Hematopoietic multipotent progenitor cell treated with erythropoietin and hydrocortisone succinate and interleukin-3 and kit ligand, for 15 days (in vitro differentiated cells): ENCODE measurements around the gene ZNF263.
A peak's percentile ranks its signal among the peaks of the same experiment; 100 is the strongest.
"Not testable (repeated sequence)": the region's sequence is repeated elsewhere in the genome, so short reads cannot be mapped to it uniquely, and the experiment has no call there.

ENCODE experiments used
- DNase-seq: peaks from one replicate; pipeline ENCODE4 v3.0.0-alpha.2; 2015; ENCODE audit warnings: low spot score

The ZNF263 gene

DNA sequence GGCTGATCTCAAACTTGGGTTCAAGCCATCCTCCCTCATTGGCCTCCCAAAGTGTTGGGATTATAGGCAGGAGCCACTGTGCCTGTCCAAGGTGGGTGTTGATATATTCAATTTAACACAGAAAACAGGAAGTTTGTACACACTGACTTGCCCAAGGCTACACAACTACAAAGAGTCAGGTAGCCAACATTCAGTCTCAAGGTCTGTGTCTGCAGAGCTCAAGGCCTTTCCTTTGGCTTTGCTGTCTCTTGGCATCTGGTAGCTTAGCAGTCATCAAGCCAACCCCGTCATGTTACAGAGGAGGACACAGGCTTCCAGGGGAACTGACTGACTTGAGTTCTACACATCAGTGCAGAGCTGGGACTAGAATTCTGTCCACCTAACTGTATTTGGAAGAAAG lies 15.0 kb upstream of the ZNF263 start:
- no peak for DNase-seq

DNA sequence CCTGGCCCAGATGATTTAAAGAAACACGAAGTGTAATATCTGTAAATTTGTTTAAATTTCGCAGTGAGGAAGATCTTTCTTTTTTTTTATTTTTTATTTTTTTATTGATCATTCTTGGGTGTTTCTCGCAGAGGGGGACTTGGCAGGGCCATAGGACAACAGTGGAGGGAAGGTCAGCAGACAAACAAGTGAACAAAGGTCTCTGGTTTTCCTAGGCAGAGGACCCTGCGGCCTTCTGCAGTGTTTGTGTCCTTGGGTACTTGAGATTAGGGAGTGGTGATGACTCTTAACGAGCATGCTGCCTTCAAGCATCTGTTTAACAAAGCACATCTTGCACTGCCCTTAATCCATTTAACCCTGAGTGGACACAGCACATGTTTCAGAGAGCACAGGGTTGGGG lies 12.6 kb upstream of the ZNF263 start:
- DNase-seq, result not testable (repeated sequence)

DNA sequence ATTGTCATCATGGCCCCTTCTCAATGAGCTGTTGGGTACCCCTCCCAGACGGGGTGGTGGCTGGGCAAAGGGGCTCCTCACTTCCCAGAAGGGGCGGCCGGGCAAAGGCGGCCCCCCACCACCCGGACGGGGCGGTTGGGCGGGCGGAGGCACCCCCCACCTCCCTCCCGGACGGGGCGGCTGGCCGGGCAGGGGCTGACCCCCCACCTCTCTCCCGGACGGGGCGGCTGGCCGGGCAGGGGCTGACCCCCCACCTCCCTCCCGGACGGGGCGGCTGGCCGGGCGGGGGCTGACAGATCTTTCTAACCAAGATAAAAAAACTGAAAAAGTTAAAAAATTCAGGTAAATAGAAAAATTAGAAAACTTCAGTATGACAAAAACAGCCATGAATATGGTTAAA lies 12.0 kb upstream of the ZNF263 start:
- not testable (repeated sequence) for DNase-seq

DNA sequence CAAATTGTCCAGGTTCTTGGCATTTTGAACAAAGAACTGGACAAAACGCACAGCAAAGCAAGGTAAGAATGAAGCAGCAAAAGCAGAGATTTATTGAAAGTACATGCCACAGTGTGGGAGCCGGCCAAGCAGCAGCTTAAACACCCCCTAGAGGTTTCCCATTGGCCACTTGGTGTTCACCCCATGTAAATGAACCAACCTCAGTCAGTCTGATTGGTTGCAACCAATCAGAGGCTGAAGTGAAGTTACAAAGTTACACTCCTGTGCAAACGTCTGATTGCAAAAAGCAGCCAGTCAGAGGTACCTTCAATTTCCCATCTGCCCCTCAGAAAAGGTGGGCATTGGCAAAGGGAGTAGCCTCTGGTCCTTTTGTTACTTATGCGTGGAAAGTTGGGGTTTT lies 8.8 kb upstream of the ZNF263 start:
- no peak for DNase-seq

DNA sequence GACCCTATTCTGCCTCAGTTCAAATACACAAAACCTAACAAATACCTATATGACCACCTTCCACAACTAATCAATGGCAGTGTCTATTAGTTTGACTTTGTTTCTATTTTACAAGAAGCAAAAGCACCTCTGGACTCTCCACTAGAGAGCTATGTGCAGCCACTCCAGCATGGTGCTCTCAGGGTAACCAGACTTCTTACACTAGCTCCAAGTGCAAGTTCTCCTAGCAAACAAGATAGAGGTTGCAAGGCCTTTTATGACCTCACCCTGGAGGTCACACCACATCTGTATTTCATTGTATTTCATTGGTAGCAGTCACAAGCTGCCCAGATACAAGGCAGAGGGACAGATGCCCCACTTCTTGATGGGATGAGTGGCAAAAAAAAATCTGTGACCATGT lies 8.3 kb upstream of the ZNF263 start:
- DNase-seq, result no peak

DNA sequence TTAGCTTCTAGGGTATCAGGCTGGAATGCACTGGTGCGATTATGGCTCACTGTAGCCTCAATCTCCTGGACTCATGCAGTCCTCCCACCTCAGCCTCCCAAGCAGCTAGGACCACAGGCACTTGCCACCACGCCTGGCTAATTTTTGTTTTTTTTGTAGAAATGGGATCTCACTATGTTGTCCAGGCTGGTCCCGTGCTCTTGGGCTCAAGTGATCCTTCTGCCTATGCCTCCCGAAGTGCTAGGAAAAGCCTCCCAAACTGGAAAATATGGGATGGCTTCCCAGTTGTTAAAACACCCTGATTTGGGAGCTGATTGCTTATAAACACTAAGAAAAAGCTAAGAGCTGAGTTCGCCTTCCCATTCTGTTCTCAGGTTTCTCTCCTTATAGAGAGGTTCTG lies 6.6 kb upstream of the ZNF263 start:
- DNase-seq, result no peak

DNA sequence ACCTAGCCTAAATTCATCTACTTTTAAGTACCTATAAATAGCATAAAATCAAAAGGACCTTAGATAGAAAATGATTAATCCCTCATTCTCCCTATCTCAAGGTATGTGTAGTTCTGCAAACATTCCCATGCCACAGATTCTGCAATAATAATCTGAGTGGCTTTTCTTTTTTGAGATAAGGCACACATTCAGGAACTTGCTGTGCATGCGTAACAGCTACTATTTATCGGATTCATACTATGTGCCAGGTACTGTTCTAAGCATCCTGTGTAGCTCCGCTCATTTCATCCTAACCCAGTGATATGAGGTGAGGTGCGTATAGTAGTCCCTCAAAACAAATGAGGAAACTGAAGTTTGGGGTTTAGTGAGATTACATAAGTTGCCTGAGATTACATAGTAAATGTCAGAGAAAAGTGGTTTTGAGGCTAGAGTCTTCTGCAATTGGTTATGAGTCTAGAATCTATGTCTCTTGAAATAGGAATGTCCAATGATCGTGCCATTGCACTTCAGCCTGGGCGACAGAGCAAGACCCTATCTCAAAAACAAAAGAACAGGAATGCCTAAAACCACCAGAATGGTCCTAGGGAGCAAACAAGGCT lies 2.0 kb upstream of the ZNF263 start:
- DNase-seq, result no peak

DNA sequence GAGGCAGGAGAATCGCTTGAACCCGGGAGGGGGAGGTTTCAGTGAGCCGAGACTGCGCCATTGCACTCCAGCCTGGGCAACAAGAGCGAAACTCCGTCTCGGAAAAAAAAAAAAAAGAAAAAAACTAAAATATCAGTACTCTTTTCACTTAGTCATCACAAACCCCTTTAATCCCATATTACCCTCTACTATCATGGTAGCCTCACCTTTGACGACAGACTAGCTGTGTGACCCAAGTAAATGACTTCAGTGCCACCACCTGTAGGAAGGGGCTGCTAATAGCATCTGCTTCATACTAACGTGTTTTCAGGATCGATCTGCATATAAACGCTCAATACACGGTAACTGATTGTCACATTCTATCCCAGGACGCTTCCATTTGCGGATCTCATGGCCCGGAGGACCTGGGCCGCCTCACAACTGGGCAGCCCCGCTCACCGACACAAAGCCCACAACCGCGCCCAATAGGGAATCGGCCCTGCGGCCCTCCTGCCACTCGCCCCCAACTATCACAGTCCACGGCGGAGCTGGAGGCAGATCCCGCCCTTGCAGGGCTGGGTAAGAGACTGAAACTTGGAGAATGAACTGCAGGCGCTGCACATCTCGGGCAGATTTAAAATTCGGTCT lies 1.1 kb upstream of the ZNF263 start:
- peak; percentile 13 for DNase-seq

DNA sequence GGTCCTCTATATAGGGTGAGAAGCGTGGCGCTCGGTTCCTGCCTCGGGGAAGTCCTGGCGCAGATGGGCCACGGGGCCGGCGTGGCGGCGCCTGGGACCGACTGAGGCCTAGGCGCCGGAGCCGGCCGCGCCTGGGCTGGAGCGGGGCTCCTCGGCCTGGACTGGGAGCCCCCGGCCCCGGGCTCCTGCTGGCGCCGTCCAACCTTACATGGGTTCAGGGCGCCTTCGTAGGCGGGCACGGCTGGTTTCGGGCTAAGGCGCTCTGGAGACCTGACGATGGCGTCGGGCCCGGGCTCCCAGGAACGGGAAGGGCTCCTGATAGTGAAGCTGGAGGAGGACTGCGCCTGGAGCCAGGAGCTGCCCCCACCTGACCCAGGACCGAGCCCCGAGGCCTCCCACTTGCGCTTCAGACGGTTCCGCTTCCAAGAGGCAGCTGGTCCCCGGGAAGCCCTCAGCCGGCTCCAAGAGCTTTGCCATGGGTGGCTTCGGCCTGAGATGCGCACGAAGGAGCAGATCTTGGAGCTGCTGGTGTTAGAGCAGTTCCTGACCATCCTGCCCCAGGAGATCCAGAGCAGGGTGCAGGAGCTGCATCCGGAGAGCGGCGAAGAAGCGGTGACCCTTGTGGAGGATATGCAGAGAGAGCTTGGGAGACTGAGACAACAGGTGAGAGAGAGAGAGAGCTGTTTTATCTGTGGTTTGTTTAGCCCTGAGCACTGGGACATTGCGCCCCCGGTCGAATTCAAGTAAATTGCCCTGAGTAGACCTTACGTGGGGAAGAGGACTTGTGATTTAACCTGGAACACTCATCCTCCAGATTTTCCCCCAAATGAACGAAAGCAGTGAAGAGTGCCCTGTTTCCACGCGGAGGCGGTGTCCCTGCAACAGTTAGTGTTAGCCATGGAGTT lies 504 bp downstream of the ZNF263 start:
- no peak for DNase-seq

DNA sequence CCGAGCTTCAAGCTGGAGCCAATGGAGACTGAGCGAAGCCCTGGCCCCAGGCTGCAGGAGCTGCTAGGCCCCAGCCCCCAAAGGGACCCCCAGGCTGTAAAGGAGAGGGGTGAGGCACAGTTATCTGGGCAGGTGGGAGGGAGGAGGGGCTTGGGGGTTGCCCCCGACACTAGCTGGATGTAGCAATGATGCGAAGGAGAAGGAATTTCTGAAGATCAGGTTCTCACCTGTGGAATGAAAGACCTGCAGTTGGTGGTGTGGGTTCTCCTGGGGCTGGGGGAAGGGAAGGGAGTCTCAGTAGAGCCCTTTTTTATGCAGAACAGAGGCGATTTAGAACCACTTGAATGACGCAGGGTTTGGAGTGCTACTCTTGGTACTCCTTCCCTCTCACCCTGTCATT lies 1.8 kb downstream of the ZNF263 start:
- DNase-seq, result no peak

DNA sequence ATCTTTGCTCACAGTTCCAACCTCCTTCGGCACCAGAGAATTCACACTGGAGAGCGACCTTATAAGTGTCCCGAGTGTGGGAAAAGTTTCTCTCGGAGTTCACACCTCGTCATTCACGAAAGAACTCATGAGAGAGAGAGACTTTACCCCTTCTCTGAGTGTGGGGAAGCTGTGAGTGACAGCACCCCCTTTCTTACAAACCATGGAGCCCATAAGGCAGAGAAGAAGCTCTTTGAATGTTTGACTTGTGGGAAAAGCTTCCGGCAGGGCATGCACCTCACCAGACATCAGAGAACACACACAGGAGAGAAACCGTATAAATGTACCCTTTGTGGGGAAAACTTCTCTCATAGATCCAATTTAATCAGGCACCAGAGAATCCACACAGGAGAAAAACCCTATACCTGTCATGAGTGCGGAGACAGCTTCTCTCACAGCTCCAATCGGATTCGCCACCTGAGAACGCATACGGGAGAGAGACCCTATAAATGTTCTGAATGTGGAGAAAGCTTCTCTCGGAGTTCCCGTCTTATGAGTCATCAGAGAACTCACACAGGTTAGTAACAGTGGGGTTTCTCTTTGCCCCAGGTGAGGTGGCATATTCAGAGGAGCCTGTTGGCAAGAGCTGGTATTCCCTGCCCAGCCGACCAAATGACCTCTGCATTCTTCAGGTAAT lies 6.8 kb downstream of the ZNF263 start:
- no peak for DNase-seq

DNA sequence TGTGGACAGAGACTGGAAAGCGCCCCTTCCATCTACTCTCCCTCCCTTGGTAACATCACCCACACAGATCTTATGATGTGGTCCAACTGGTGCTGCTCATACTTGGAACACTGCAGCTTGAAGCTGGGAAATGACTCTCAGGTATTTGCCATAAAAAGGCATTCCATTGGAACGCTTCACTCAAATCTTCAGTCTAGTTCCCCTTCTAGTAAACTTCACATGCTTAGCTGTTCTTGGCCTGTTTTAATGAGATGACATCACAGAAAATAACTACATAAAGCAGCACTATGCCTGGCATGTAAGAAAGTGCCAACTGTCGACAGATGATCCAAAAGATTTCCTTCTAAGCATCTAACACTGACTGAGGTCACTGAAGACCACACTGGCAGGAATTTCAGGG lies 9.3 kb downstream of the ZNF263 start:
- no peak for DNase-seq

DNA sequence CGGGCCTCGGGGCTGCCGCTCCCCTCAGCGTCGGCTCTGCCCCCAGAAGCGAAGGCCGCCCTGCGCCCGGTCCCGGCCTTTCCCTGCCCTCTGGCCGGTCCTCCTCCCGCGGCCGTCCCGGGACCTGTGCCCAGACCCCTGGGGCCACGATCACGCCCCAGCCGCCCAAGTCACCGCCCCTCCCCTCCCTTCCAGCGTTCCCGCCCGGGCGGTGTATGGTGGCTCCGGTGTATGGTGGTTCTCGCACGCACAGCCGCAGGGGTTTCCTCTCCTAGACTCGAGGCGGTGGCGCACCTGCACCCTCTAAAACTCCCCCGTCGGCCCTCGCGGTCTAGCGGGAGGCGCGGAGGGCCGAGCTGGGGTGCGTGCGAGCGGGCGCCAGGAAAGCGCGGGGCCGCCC lies 11.9 kb downstream of the ZNF263 start:
- DNase-seq, result no peak

DNA sequence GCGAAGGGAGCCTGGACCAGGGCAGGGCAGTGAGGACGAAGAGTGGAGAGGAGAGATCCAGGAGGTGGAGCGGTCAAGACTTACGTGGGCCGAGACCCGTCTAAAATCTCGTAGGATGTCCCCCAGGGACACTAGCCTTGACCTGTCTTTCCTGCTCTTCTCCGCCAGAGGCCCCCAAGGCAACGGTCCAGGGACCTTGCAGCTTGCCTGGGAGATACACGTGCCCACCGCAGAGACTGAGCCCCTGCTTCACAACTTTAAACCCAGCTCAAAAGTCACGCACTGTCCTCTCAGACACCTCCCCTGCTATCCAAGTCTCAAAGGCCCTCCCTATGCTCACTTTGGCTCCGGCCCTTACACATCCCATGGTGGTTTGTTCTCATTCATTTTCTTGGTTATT lies 12.5 kb downstream of the ZNF263 start:
- no peak for DNase-seq

DNA sequence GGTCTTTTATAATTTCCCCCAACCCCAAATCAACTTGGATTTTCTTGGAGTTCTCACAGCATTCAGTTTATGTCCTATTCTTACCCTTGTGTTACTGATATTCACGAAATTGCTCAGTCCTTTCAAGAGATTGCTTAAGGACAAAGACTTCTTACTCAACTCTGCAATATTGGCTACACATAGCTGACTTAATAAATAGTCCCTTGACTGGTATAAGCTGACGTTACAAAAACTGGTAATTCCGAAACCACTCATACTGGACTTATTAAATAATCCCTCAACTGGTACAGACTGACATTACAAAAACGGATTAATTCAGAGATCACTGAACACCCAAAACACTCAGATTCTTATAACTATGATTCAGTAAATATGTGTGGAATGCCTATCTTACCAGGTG lies 21.1 kb downstream of the ZNF263 start:
- DNase-seq, result no peak

DNA sequence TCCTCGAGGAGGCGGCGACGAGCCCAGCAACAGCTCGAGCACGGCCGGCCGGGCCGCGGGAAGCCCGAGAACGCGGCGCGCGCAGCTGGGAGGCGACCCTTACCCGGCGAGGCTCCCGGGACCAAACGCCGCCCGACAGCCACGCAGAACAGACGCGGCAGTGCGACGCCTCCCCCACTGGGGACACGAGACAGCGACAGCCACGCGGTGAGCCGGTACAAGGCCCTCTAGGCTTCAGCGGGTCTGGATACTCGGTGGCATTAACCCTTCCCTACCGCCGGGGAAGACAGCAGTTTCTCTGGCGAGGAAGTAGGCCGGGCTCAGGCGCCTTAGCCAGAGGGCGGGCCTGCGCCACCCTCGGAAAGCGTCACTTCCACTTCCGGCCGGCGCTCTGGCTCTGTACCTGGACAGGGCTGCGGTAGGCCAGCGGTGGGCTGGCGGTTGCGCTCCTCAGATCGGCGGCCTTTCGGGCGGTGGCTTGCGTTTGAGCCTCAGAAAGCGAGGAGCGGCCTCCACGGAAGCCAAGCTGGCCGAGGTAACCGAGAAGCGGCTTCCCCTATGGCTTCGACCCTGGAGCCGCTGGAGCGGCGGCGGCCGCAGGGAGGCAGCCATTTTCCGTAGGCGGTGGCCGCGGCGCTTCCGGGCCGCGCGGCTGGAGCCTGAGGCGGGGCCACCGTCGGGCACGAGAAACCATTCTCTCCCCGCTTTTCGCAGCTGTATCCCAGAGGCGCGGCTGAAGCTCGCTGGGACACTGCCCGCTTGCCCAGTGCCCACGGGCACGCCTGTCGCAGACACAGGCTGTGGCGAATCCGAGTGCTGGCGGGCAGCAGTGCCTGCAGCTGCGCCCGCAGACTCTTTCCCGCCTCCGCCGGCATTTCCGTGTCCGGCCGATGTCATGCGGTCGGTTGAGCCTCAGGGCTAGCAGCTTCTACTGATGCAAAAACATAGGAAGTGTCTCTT lies 22.1 kb downstream of the ZNF263 start, which contains the start of the genes TIGD7 and ZNF75A:
Gene TIGD7 (minus strand): TSS at position 322 of the 960 bp plus-strand sequence. CDS start 4,816 bp downstream, outside the sequence.
Gene ZNF75A (plus strand): TSS at position 389 of the 960 bp plus-strand sequence. CDS start 2,932 bp downstream, outside the sequence.
- DNase-seq, result peak; percentile 85

DNA sequence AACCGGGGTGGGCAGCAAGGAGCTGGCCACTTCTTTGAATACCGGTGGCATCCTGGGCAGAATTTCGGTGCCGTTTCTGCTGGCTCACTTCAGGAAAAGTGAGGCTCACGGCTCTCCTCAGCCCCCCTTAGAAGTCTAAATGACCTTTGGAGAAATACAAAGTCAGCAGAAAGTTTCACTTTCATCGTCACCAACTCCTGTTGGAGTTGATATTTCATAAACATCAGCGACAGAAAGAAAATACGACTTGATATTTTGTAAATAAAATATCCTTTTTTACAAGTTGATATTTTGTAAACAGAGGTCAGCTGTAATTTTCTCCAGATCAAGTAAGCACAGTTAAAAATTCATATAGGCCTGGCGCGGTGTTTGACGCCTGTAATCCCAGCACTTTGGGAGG lies 22.8 kb downstream of the ZNF263 start:
- no peak for DNase-seq

DNA sequence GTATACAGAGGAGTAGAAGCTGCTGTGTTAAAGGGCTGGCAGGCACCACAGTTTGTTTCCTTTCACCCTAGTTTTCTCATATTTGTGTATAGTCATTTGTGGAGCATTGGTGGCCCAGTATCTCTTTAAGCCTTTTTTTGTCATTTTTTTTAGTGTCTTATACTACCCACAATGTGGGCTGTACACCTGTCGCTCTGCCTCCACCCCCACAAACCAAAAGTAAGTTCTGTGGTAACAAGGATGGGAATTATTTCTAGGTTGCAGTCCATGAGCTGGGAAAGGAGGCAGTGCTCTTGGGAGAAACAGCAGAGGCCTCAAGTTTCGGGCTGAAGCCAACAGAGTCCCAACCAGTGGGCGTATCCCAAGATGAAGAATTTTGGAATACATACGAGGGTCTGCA lies 28.2 kb downstream of the ZNF263 start:
- no peak for DNase-seq

DNA sequence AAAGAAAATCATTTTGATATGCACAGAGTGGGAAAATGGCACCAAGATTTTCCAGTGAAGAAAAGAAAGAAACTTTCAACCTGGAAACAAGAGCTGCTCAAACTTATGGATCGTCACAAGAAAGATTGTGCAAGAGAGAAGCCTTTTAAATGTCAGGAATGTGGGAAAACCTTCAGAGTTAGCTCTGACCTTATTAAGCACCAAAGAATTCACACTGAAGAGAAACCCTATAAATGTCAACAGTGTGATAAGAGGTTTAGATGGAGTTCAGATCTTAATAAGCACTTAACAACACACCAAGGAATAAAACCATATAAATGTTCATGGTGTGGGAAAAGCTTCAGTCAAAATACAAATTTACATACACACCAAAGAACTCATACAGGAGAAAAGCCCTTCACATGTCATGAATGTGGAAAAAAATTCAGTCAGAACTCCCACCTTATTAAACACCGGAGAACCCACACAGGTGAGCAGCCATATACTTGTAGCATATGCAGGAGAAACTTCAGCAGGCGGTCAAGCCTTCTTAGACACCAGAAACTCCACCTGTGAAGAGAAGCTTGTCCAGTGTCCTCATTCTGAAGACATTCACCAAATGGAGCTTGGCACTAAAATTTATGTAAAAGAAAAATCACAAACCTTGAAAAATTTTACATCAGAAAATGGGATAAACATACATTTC lies 34.2 kb downstream of the ZNF263 start:
- no peak for DNase-seq

DNA sequence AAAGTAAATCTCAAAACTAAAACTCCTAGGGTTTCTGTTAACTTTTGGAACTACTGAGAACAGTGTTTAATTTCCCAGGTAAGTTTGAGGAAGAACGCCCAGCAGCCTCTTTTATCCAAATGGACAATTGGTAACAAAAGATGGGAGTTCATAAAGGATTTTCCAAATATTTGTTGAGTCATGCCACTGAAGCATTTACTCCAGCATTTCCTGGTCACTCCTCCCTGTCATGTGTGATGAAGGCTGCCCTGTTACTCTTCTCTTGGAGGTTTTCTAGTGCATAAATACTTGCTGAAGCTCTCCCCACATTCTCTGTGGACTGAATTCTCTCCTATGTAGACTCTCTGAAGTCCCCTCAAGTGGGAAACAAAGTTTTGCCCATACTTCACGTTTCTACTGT lies 38.5 kb downstream of the ZNF263 start:
- DNase-seq, result no peak

DNA sequence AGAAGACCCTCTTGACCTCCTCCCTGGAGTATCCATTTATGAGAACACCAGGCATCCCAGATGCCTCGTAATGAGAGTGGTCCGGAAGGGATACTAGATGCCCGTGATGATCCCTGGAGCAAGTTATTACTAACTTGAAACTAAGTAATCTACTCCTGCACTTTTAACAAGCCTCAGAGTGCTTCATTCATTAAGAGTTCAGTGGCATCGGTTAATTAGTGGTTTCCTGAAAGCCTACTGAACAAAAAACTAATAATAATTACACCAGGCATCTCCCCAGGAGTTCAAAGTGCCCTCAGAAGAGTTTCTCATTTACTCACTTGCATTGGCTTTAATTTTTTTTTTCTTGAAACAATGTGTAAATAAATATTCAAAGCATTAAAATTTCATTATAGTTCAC lies 44.2 kb downstream of the ZNF263 start:
- DNase-seq, result no peak
